Lung microvascular endothelial cell (primary cell): ENCODE results near the gene RAB8B. TPM values are rescaled to one million over a fixed set of nuclear protein-coding genes. Genes with fewer than 3 reads are reported as not detected.
A peak's percentile ranks its signal among the peaks of the same experiment; 100 is the strongest.

Experiments
- DNase-seq, 2 donors: peaks; one replicate each; pipeline versions ENCODE4 v3.0.0 to v3.0.0-alpha.2; 2010; ENCODE audit warnings: low read depth in 2 of 2
- total RNA-seq: library from RNA; depleted of rRNA; stranded (reverse); fragments of >200 nt; gene quantifications from 2 replicates; pipeline ENCODE4 v1.2.1, GENCODE V29; 2014

RAB8B gene
- total RNA-seq, 1 donor from 2014 or later = 54.6 TPM

DNA sequence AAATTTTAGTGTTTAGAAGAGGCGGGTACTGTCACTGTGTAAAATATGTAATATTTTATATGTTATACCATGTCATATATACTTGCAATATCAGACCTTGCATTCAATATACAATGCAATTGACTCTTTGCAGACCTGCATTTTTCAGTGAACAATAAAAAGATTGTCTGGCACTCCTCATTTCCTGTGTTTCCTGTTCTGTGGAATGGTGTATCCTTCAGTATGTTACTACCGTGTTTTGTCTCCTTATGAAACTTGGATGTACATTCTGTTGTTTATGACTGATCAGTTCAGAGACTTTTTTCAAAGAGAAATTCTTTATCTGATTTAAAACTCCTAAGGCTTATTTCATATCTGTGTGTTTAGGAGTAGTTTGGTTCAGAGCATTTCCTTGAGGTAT lies 119.5 kb downstream of the RAB8B start:
- DNase-seq = peak; percentile 55 to 57

DNA sequence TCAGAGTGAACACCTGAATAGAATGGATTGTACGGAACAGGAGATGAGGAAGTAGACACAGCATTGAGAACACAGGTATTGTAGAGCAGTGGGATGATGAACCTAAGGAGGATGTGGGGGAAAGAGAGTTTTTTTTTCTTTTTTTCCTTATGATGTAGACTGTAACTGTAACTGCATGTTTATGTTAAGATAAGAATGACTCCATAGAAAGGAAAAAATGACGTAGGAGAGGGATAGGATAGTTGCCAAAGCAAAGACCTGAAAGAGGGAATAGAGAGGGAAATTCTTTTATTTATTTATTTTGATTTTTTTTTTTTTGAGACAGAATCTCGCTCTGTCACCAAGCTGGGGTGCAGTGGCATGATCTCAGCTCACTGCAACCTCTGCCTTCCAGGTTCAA lies 121.2 kb downstream of the RAB8B start:
- DNase-seq = peak in 1 of 2 donors; percentile 27

DNA sequence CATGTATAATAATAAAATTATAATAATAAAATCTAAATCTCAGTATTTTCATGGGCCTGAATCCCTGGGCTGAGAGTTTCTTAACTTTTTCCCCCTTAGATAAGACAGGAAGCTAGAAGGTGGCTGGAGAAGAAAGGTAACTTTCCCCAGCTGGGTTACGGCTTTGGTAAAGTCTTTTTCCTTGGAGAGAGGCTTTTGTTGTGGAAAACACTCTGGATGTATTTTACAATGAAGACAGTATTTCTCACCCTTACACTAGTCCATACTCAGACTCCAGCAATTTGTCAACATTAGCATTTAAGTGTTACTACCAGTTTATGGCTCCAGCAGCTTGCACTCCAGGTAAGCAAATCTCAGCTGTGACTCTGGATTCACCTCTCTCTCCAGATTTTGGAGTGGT lies 122.9 kb downstream of the RAB8B start:
- DNase-seq = no peak

DNA sequence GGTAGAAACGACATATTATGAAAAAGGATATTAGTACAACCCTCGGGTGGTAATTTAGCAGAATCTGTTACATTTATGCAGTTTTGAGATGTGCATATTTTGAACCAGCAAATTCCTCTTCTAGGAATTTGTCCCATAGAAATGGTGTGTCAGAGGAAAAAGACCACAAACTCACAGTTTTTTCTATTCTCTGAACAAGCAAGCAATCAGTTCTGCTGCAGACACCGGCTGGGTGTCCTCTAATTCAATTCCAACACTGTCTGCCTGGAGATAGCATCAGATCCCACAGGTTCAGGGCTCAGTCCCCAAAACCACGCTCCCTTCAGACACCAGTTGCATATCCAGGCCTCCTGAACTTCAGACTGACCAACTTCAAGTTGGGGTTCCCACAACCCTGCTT lies 124.4 kb downstream of the RAB8B start:
- no peak for DNase-seq

DNA sequence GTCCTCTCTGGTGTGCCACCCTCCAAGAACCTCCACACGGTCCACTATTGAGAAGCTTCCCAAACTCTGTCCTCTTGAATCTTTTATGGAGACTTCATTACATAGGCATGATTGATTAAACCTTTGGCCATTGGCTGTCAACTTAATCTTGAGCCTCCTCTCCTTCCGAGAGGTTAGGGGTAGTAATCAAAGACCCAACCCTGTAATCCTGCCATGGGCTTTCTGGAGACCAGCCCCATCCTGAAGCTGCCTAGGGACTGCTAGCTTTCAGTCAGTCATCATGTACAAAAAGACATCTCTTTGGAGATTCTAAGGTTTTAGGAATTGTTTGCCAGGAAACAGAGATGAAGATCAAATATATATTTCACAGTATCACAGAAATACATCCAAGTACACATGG lies 125.0 kb downstream of the RAB8B start:
- DNase-seq = no peak

Other genes starting within 250 kb of the RAB8B start
- gene TPM1, start 146.9 kb upstream of the RAB8B start, total RNA-seq = 164 and 217 TPM in 2 replicates
- 19.8 and 37.7 TPM in 2 replicates for gene LACTB, start 67.7 kb upstream of the RAB8B start, total RNA-seq
- 300 and 306 TPM in 2 replicates for gene RPS27L, start 32.1 kb upstream of the RAB8B start, total RNA-seq
- 18.3 and 25.6 TPM in 2 replicates for gene APH1B, start 88.0 kb downstream of the RAB8B start, total RNA-seq
- 0.22 and 0.40 TPM in 2 replicates for gene CA12, start 192.2 kb downstream of the RAB8B start, total RNA-seq